OCI-LY3 (cell line): Measurements from ENCODE around the gene TUBA3E.
"Not testable (repeated sequence)": the region's sequence is repeated elsewhere in the genome, so short reads cannot be mapped to it uniquely, and the experiment has no call there.

ENCODE experiments used
- CTCF ChIP-seq: fragments of 200-600, 300-600 bp; sonication (generic); IDR thresholded peaks from 2 replicates; pipeline ENCODE4 v1.5.1; 2014; ENCODE audit warnings: antibody characterized with exemption, low read length, low read depth
- EZH2phosphoT487 ChIP-seq: fragments of 200-600 bp; shearing (Covaris generic); IDR thresholded peaks from 2 replicates; pipeline ENCODE4 v1.6.1; 2018; ENCODE audit warnings: antibody characterized with exemption, mixed run types, low read depth

- not testable (repeated sequence) for TF ChIP-seq CTCF, EZH2phosphoT487
Measured at GRCh38 chr2:130182826-130183511, 15.3 kb downstream of the TUBA3E start.
